K562 (cell line): Measurements from ENCODE around the gene ITPR1.

Experiments
- HNRNPL ChIP-seq: fragments of 200-400 bp; formaldehyde crosslinking; IDR thresholded peaks from 2 replicates; pipeline ENCODE4 v1.6.1; 2017; ENCODE audit warnings: low read depth, mild to moderate bottlenecking, low read length
- POLR2AphosphoS5 ChIP-seq: IDR thresholded peaks from 2 replicates; pipeline ENCODE4 v1.6.1; 2011; ENCODE audit warnings: mild to moderate bottlenecking, low read depth, low read length, moderate library complexity; ENCODE audit not compliant: control insufficient read depth, insufficient read depth
- SP2 ChIP-seq: IDR thresholded peaks from 2 replicates; pipeline ENCODE4 v1.6.1; 2011; ENCODE audit warnings: mild to moderate bottlenecking, low read depth, low read length, moderate library complexity; ENCODE audit not compliant: poor library complexity, severe bottlenecking; ENCODE audit errors: extremely low read depth

- no peak for TF ChIP-seq HNRNPL
- no peak for TF ChIP-seq SP2
- TF ChIP-seq POLR2AphosphoS5: no peak
These were observed 177.2 kb downstream of the ITPR1 start for GRCh38 chr3:4670352-4670751.
